Lung (tissue), 12 donors: ENCODE data around the gene NTM. TPM values are rescaled to one million over a fixed set of nuclear protein-coding genes. Genes with fewer than 3 reads are reported as not detected.
A peak's percentile ranks its signal among the peaks of the same experiment; 100 is the strongest.

Experiments used
- ATAC-seq: fragments of 200-7000 bp; cut with Tn5 transposase; one replicate; pipeline ENCODE4 v1.9.1; 2020; ENCODE audit warnings: moderate number of reproducible peaks; ENCODE audit not compliant: insufficient read depth, low FRiP score
- DNase-seq, 3 donors: peaks; one replicate each; pipeline ENCODE4 v3.0.0-alpha.2; 2013 to 2017
- H3K27ac ChIP-seq, 2 donors: one replicate each; pipeline ENCODE4 v1.5.1; 2013; ENCODE audit warnings: mild to moderate bottlenecking in 2 of 2, moderate library complexity in 2 of 2, control low read depth in 1 of 2, inconsistent platforms in 1 of 2, low read depth in 1 of 2, low read length in 1 of 2
- H3K27me3 ChIP-seq, 3 donors: one replicate each; pipeline ENCODE4 v1.5.1; 2013; ENCODE audit warnings: low read length in 2 of 3; ENCODE audit not compliant: control insufficient read depth in 3 of 3, insufficient read depth in 3 of 3
- H3K36me3 ChIP-seq, 4 donors: one replicate each; pipeline ENCODE4 v1.5.1; 2013; ENCODE audit warnings: low read length in 4 of 4, mild to moderate bottlenecking in 1 of 4, moderate library complexity in 1 of 4; ENCODE audit not compliant: control insufficient read depth in 4 of 4, insufficient read depth in 4 of 4
- H3K4me1 ChIP-seq, 5 donors: one replicate each; pipeline ENCODE4 v1.5.1; 2013; ENCODE audit warnings: low read length in 5 of 5, mild to moderate bottlenecking in 2 of 5, moderate library complexity in 1 of 5; ENCODE audit not compliant: control insufficient read depth in 5 of 5, insufficient read depth in 5 of 5
- H3K4me3 ChIP-seq: one replicate; pipeline ENCODE4 v1.5.1; 2013; ENCODE audit warnings: mild to moderate bottlenecking, control low read depth, moderate library complexity
- H3K9ac ChIP-seq, 2 donors: one replicate each; pipeline ENCODE4 v1.5.1; 2013; ENCODE audit warnings: low read length in 2 of 2, control low read depth in 1 of 2; ENCODE audit not compliant: insufficient read depth in 1 of 2
- H3K9me3 ChIP-seq, 4 donors: one replicate each; pipeline ENCODE4 v1.5.1; 2013; ENCODE audit warnings: low read length in 3 of 4, mild to moderate bottlenecking in 1 of 4, moderate library complexity in 1 of 4; ENCODE audit not compliant: control insufficient read depth in 4 of 4, insufficient read depth in 3 of 4
- WGBS, 2 donors: extraction: QIAGEN DNeasy Blood & Tissue Kit; methylation state at CpG; one replicate each; pipeline ENCODE4 v1.1.7; 2013; 5-methylcytosine and 5-hydroxymethylcytosine counted together
- polyA plus RNA-seq, 2 donors: library from polyadenylated mRNA; stranded (reverse); fragments of 200-250 nt; gene quantifications; one replicate each; pipeline ENCODE4 v1.2.1, GENCODE V29; 2013
- total RNA-seq, 2 donors: library from RNA; depleted of rRNA in 1 of 2; stranded (reverse); fragments of >200 nt in 1 of 2; gene quantifications; one replicate each; pipeline ENCODE4 v1.2.1, GENCODE V29; 2014 to 2021
- TF ChIP-seq, protein P1 (sequence below): IDR thresholded peaks from 2 replicates; pipeline ENCODE4 v1.5.1; 2012; ENCODE audit warnings: mild to moderate bottlenecking; ENCODE audit errors: control extremely low read depth, extremely low read depth
- donor health status: control.
- donor health status: control.
- donor health status: Bipolar disorder and iron deficiency.
- donor health status: healthy.
- donor health status: DM: yes; HTN: yes; CAD: no.

The NTM gene
- total and polyA plus RNA-seq, 4 donors: 0.39 to 30.9 (median 7.2) TPM

DNA sequence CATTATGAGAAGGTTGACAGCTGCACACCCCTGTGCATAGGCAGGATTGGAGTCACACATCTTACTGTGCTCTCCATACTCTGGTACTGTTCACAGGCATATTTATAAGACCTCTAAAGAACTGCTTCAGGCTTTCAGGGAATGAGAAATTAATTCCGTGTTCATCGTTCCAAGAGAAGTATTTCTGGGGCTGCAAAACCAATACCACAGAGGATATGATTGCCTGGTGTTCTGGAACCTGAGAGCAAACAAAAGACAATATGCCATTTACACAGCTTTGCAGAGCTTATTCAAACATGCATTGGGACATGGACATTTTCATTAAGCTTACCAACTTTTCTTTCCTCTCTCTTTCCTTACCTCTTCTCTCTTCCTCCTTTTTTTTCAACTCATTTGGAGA, 388.7 kb downstream of the NTM start:
- DNase-seq (no peak), ATAC-seq (no peak)
- Histone ChIP-seq H3K27me3 (peaks cover 0 to 7% (median 6%) of the 10 kb centered on the region in 3 donors), H3K27ac (no peak overlapping the region), H3K9me3 (peaks cover 0 to 3% (median 0%) of the 10 kb centered on the region in 4 donors), H3K4me3 (no peak overlapping the region), H3K9ac (no peak overlapping the region), H3K36me3 (no peaks in the 10 kb centered on the region), H3K4me1 (no peaks in the 10 kb centered on the region)
- 75 to 80% methylated on average over 2 of the region's 2 CpGs for WGBS, 2 donors
- TF ChIP-seq, protein P1, sequence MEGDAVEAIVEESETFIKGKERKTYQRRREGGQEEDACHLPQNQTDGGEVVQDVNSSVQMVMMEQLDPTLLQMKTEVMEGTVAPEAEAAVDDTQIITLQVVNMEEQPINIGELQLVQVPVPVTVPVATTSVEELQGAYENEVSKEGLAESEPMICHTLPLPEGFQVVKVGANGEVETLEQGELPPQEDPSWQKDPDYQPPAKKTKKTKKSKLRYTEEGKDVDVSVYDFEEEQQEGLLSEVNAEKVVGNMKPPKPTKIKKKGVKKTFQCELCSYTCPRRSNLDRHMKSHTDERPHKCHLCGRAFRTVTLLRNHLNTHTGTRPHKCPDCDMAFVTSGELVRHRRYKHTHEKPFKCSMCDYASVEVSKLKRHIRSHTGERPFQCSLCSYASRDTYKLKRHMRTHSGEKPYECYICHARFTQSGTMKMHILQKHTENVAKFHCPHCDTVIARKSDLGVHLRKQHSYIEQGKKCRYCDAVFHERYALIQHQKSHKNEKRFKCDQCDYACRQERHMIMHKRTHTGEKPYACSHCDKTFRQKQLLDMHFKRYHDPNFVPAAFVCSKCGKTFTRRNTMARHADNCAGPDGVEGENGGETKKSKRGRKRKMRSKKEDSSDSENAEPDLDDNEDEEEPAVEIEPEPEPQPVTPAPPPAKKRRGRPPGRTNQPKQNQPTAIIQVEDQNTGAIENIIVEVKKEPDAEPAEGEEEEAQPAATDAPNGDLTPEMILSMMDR: no peak

GRCh38 chr11:131760091-131761061, 390.0 kb downstream of the NTM start:
- DNase-seq (peak in 2 of 3 donors; percentile 34 to 48), ATAC-seq (peak; percentile 38)
- H3K27me3 ChIP-seq: peaks cover 0 to 7% (median 6%) of the 10 kb centered on the region in 3 donors
- peaks cover 0 to 3% (median 0%) of the 10 kb centered on the region in 4 donors for H3K9me3 ChIP-seq
- no peak overlapping the region for H3K27ac ChIP-seq
- H3K36me3 ChIP-seq: no peaks in the 10 kb centered on the region
- no peak overlapping the region for H3K9ac ChIP-seq
- TF ChIP-seq, protein P1: no peak
- H3K4me3 ChIP-seq: no peak overlapping the region
- no peaks in the 10 kb centered on the region for H3K4me1 ChIP-seq
- WGBS, 2 donors: 57 to 60% methylated on average over 26 of the region's 26 CpGs

GRCh38 chr11:131762346-131763110, 392.1 kb downstream of the NTM start:
- ATAC-seq (no peak), DNase-seq (no peak)
- TF ChIP-seq, protein P1: no peak
- H3K4me1 ChIP-seq: no peaks in the 10 kb centered on the region
- 92 to 96% methylated on average over 17 of the region's 17 CpGs for WGBS, 2 donors
- H3K27ac ChIP-seq: no peak overlapping the region
- H3K27me3 ChIP-seq: peaks cover 0 to 7% (median 6%) of the 10 kb centered on the region in 3 donors
- no peak overlapping the region for H3K4me3 ChIP-seq
- no peak overlapping the region for H3K9ac ChIP-seq
- peaks cover 0 to 5% (median 0%) of the 10 kb centered on the region in 4 donors for H3K9me3 ChIP-seq
- H3K36me3 ChIP-seq: no peaks in the 10 kb centered on the region
